ENCODE data around the gene LRIT1. TPM values are rescaled to one million over a fixed set of nuclear protein-coding genes. Genes with fewer than 3 reads are reported as not detected.

Gene LRIT1
- total and polyA plus RNA-seq, 5 donors, result 0.09 TPM; not detected in 4

DNA sequence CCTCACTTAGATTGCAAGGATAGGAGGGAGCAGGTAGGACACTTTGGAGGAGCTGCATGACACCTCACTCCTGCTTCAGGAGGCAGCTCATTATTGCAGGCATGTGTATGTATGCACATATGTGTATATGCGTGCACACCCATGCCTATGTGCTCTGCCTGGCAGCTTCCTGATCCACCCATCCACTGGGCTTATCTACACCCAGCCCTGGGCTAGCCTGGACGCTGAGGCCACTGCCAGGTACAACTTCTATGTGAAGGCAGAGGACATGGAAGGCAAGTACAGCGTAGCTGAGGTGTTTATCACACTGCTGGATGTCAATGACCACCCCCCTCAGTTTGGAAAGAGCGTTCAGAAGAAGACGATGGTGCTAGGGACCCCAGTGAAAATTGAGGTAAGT, 29.3 kb downstream of the LRIT1 start:
- WGBS, result 75% methylated on average over 5 of the region's 5 CpGs
- no peaks in the 10 kb centered on the region for H3K4me1 ChIP-seq (ENCODE audit: control insufficient read depth, insufficient read depth, low read length)
- H3K4me3 ChIP-seq (ENCODE audit: low read length), result no peak overlapping the region
- no peak for ATAC-seq
- intact Hi-C loops (cut with DNase I), result no loop called here
- H3K9me3 ChIP-seq (ENCODE audit: control insufficient read depth, low read length), result no peaks in the 10 kb centered on the region
- DNase-seq, result no peak
- no peaks in the 10 kb centered on the region for H3K27me3 ChIP-seq (ENCODE audit: control insufficient read depth, insufficient read depth)
- no peak overlapping the region for H3K27ac ChIP-seq (ENCODE audit: low read length)

DNA sequence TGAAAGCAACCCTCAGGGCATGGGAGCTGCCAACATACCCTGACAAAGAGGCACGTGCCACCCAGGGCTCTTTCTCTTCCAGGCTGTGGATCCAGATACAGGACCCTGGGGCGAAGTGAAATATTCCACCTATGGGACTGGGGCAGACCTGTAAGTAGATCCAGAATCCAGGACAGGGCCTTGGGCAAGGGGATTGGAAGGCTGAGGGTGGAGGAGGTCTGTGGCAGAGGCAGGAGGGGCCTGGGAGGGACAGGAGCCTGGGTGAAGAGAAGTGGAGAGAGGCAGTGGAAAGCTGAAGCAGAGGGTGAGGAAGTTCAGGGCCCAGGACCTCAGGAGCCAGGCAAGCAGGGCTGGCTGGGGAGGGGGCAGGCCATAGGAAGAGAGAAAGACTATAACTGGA, 29.8 kb downstream of the LRIT1 start:
- Histone ChIP-seq H3K9me3 (ENCODE audit: control insufficient read depth, low read length) (no peaks in the 10 kb centered on the region), H3K4me1 (ENCODE audit: control insufficient read depth, insufficient read depth, low read length) (no peaks in the 10 kb centered on the region), H3K27ac (ENCODE audit: low read length) (no peak overlapping the region), H3K4me3 (ENCODE audit: low read length) (no peak overlapping the region), H3K27me3 (ENCODE audit: control insufficient read depth, insufficient read depth) (no peaks in the 10 kb centered on the region)
- ATAC-seq (no peak), DNase-seq (no peak)
- 77% methylated on average over 2 of the region's 2 CpGs for WGBS
- intact Hi-C loops (cut with DNase I), result no loop called here

DNA sequence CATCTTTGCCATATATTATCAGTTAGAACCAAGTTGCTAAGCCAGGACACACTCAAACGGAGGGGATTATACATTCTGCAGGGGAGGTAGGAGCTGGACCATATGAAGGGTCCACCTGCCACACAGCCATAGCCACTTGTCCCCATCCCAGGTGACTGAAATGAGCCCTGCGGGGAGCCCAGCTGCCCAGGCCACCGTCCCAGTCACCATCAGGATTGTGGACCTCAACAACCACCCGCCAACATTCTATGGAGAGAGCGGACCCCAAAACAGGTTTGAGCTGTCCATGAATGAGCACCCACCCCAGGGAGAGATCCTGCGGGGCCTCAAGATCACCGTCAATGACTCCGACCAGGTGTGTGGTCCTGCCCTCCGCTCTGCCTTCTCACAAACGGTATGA, 33.3 kb downstream of the LRIT1 start:
- Histone ChIP-seq H3K4me1 (ENCODE audit: control insufficient read depth, insufficient read depth, low read length) (no peaks in the 10 kb centered on the region), H3K4me3 (ENCODE audit: low read length) (no peak overlapping the region), H3K9me3 (ENCODE audit: control insufficient read depth, low read length) (no peaks in the 10 kb centered on the region), H3K27me3 (ENCODE audit: control insufficient read depth, insufficient read depth) (no peaks in the 10 kb centered on the region), H3K27ac (ENCODE audit: low read length) (no peak overlapping the region)
- intact Hi-C loops (cut with DNase I), result loop anchor here in 2 of 4 donors (5.0 to 10.0 kb wide), 2 partner anchors 61 to 63 kb away; no protein-coding TSS in a partner anchor
- ATAC-seq, result no peak
- 87% methylated on average over 10 of the region's 10 CpGs for WGBS
- no peak for DNase-seq

- ATAC-seq, result no peak
- Histone ChIP-seq H3K9me3 (ENCODE audit: control insufficient read depth, low read length) (no peaks in the 10 kb centered on the region), H3K4me1 (ENCODE audit: control insufficient read depth, insufficient read depth, low read length) (no peaks in the 10 kb centered on the region), H3K27me3 (ENCODE audit: control insufficient read depth, insufficient read depth) (no peaks in the 10 kb centered on the region), H3K4me3 (ENCODE audit: low read length) (no peak overlapping the region), H3K27ac (ENCODE audit: low read length) (no peak overlapping the region)
- intact Hi-C loops (cut with DNase I), result loop anchor here in 2 of 4 donors (5.0 to 10.0 kb wide), 2 partner anchors 59 to 61 kb away; no protein-coding TSS in a partner anchor
- WGBS, result 71% methylated on average over 6 of the region's 6 CpGs
- no peak for DNase-seq
Measured at GRCh38 chr10:84205853-84206525, 35.4 kb downstream of the LRIT1 start.

GRCh38 chr10:84205049-84205852, 36.1 kb downstream of the LRIT1 start:
- no peaks in the 10 kb centered on the region for H3K27me3 ChIP-seq (ENCODE audit: control insufficient read depth, insufficient read depth)
- H3K4me1 ChIP-seq (ENCODE audit: control insufficient read depth, insufficient read depth, low read length), result no peaks in the 10 kb centered on the region
- H3K9me3 ChIP-seq (ENCODE audit: control insufficient read depth, low read length), result no peaks in the 10 kb centered on the region
- H3K27ac ChIP-seq (ENCODE audit: low read length), result no peak overlapping the region
- H3K4me3 ChIP-seq (ENCODE audit: low read length), result no peak overlapping the region
- intact Hi-C loops (cut with DNase I), result loop anchor here in 2 of 4 donors (5.0 to 10.0 kb wide), 2 partner anchors 58 to 60 kb away; no protein-coding TSS in a partner anchor
- 35% methylated on average over 8 of the region's 8 CpGs for WGBS
- DNase-seq, result peak; percentile 44 to 83 (median 75)
- ATAC-seq, result peak; percentile 52 to 55

GRCh38 chr10:84204610-84205009, 36.7 kb downstream of the LRIT1 start:
- intact Hi-C loops (cut with DNase I), result loop anchor here in 2 of 4 donors (5.0 to 10.0 kb wide), 2 partner anchors 57 to 60 kb away; no protein-coding TSS in a partner anchor

DNA sequence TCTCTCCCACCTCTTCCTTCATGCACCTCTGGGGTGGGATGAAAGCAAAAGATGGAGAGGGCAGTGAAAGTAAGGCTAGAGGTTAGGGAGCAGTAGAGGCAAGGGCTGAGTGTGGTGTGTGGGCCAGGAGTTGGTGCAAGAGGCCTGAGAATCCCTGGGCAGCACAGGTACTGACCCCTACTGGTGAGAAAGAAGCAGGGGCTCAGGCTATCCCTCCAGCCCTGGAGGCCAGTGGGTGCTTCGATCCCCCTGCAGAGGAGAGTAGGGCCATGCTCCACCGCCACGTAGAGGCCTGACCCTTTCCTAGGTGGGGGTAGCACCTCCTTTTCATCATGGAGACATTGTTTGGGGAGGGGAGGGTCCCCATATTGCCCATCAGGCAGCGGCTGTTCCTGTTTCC, 37.2 kb downstream of the LRIT1 start:
- no peaks in the 10 kb centered on the region for H3K4me1 ChIP-seq (ENCODE audit: control insufficient read depth, insufficient read depth, low read length)
- H3K4me3 ChIP-seq (ENCODE audit: low read length), result no peak overlapping the region
- DNase-seq (no peak), ATAC-seq (no peak)
- H3K9me3 ChIP-seq (ENCODE audit: control insufficient read depth, low read length), result no peaks in the 10 kb centered on the region
- no peak overlapping the region for H3K27ac ChIP-seq (ENCODE audit: low read length)
- 89% methylated on average over 4 of the region's 4 CpGs for WGBS
- no peaks in the 10 kb centered on the region for H3K27me3 ChIP-seq (ENCODE audit: control insufficient read depth, insufficient read depth)
- intact Hi-C loops (cut with DNase I), result loop anchor here in 1 of 4 donors (10.0 kb wide), 1 partner anchor 59 kb away; no protein-coding TSS in a partner anchor

More at GRCh38 chr10:84204610-84205009, 36.7 kb downstream of the LRIT1 start:
- H3K27me3 ChIP-seq (ENCODE audit: control insufficient read depth, insufficient read depth), result no peaks in the 10 kb centered on the region
- no peak overlapping the region for H3K4me3 ChIP-seq (ENCODE audit: low read length)
- no peaks in the 10 kb centered on the region for H3K9me3 ChIP-seq (ENCODE audit: control insufficient read depth, low read length)
- DNase-seq (no peak), ATAC-seq (no peak)
- WGBS, result 89% methylated on average over 4 of the region's 4 CpGs
- no peaks in the 10 kb centered on the region for H3K4me1 ChIP-seq (ENCODE audit: control insufficient read depth, insufficient read depth, low read length)
- no peak overlapping the region for H3K27ac ChIP-seq (ENCODE audit: low read length)

GRCh38 chr10:84202349-84202748, 39.0 kb downstream of the LRIT1 start:
- no peak overlapping the region for H3K27ac ChIP-seq (ENCODE audit: low read length)
- no peaks in the 10 kb centered on the region for H3K27me3 ChIP-seq (ENCODE audit: control insufficient read depth, insufficient read depth)
- H3K4me1 ChIP-seq (ENCODE audit: control insufficient read depth, insufficient read depth, low read length), result no peaks in the 10 kb centered on the region
- ATAC-seq (no peak), DNase-seq (no peak)
- H3K9me3 ChIP-seq (ENCODE audit: control insufficient read depth, low read length), result no peaks in the 10 kb centered on the region
- H3K4me3 ChIP-seq (ENCODE audit: low read length), result no peak overlapping the region
- intact Hi-C loops (cut with DNase I), result loop anchor here in 1 of 4 donors (10.0 kb wide), 1 partner anchor 58 kb away; no protein-coding TSS in a partner anchor
- WGBS, result 88% methylated on average over 5 of the region's 5 CpGs

DNA sequence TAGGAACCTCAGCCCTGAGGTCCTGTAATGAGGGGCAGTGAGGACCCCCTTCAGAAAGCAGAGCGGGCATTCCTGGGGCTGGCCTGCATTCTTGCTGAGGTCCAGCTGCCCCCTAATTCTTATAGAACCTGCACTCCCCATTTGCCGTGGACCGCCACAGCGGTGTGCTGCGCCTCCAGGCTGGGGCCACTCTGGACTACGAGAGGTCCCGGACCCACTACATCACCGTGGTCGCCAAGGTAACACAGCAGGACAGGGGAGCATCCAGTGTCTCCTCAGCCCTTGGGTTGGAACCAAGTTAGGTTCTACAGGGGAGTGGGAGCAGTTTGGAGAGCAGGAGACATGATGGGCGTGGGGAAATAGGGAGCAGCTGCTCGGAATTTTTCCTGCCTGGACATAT, 39.7 kb downstream of the LRIT1 start:
- ATAC-seq, result no peak
- 89% methylated on average over 11 of the region's 11 CpGs for WGBS
- Histone ChIP-seq H3K4me1 (ENCODE audit: control insufficient read depth, insufficient read depth, low read length) (no peaks in the 10 kb centered on the region), H3K27ac (ENCODE audit: low read length) (no peak overlapping the region), H3K27me3 (ENCODE audit: control insufficient read depth, insufficient read depth) (no peaks in the 10 kb centered on the region), H3K4me3 (ENCODE audit: low read length) (no peak overlapping the region), H3K9me3 (ENCODE audit: control insufficient read depth, low read length) (no peaks in the 10 kb centered on the region)
- no peak for DNase-seq
- intact Hi-C loops (cut with DNase I), result loop anchor here in 1 of 4 donors (10.0 kb wide), 1 partner anchor 57 kb away; no protein-coding TSS in a partner anchor

DNA sequence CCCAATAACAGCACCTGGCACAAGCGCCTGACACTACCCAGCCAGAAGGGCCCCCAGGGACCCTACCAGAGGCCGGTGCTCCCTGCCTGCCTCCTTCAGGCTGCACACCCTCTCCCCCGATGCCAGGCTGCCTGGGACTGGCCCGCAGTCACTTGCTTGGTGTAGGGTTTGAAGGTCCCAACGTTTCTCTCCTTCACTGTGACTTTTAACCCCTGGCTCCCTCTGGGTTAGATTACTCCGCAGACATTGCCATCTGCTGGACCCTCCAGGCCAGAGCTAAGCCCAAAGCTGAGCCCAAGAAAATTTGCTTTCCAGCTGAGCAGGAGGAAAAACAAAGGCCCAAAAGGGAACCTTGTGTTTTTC, 40.1 kb downstream of the LRIT1 start:
- no peaks in the 10 kb centered on the region for H3K27me3 ChIP-seq (ENCODE audit: control insufficient read depth, insufficient read depth)
- WGBS, result 47% methylated on average over 6 of the region's 6 CpGs
- H3K9me3 ChIP-seq (ENCODE audit: control insufficient read depth, low read length), result no peaks in the 10 kb centered on the region
- no peak overlapping the region for H3K4me3 ChIP-seq (ENCODE audit: low read length)
- H3K4me1 ChIP-seq (ENCODE audit: control insufficient read depth, insufficient read depth, low read length), result no peaks in the 10 kb centered on the region
- no peak for DNase-seq
- intact Hi-C loops (cut with DNase I), result loop anchor here in 1 of 4 donors (10.0 kb wide), 1 partner anchor 56 kb away; no protein-coding TSS in a partner anchor
- no peak overlapping the region for H3K27ac ChIP-seq (ENCODE audit: low read length)
- ATAC-seq, result no peak
